NCI-H1092 (cell line): Measurements from ENCODE around the gene NSUN6.
"Not testable (repeated sequence)": the region's sequence is repeated elsewhere in the genome, so short reads cannot be mapped to it uniquely, and the experiment has no call there.

Experiments
- DNase-seq: peaks from one replicate; lab custom pipeline; 2025; lab: John Stamatoyannopoulos, UW

The NSUN6 gene

GRCh38 chr10:18610517-18610916 is 40.9 kb downstream of the NSUN6 start:
- DNase-seq, result no peak

- no peak for DNase-seq
These were observed 42.8 kb downstream of the NSUN6 start for GRCh38 chr10:18608596-18608995.

GRCh38 chr10:18607503-18608378 is 43.6 kb downstream of the NSUN6 start:
- DNase-seq, result no peak

GRCh38 chr10:18606051-18606695 is 45.2 kb downstream of the NSUN6 start:
- DNase-seq, result no peak

GRCh38 chr10:18601321-18601720 is 50.1 kb downstream of the NSUN6 start:
- no peak for DNase-seq

GRCh38 chr10:18599392-18599791 is 52.0 kb downstream of the NSUN6 start:
- DNase-seq, result no peak

- no peak for DNase-seq
These were observed 56.7 kb downstream of the NSUN6 start for GRCh38 chr10:18594574-18595156.

- not testable (repeated sequence) for DNase-seq
These were observed 60.2 kb downstream of the NSUN6 start for GRCh38 chr10:18591141-18591540.

- DNase-seq, result not testable (repeated sequence)
These were observed 64.8 kb downstream of the NSUN6 start for GRCh38 chr10:18586637-18587036.

- DNase-seq, result no peak
These were observed 67.7 kb downstream of the NSUN6 start for GRCh38 chr10:18583575-18584270.

GRCh38 chr10:18582803-18583202 is 68.6 kb downstream of the NSUN6 start:
- no peak for DNase-seq

DNA sequence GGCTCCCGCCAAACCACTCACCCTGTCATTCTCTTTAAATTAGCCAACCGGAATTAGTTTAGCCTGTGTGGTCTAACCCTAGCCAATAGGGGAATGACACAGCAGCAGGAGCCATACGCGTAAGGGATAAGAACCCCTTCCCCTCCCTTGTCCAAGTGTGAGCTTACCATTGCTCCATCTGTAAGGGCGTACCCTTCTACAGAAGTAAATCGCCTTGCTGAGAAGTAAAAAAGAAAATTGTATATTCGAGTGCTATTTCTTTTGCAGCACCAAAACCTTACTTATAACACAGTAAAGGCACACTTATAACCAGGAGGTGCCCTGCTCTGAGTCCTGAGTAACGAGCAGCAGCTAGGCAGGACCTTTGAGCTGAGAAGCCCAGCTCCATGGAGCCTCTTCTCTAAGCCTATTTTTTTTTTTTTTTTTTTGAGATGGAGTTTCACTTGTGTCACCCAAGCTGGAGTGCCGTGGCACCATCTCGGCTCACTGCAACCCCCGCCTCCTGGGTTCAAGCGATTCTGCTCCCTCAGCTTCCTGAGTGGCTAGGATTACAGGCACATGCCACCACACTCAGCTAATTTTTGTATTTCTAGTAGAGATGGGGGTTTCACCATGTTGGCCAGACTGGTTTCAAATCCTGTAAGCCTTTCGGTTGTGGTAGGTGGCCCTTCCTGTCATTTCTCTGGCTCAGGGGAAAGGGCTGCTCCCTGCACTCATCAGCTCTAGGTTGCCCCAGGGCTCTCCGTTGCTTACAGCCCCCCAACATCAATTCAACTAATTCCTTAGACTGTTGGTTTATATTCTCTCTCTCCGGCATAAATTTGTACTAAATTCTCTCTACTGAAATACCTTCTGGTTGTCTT is 73.3 kb downstream of the NSUN6 start:
- no peak for DNase-seq

- DNase-seq, result no peak
These were observed 74.8 kb downstream of the NSUN6 start for GRCh38 chr10:18576586-18576985.

GRCh38 chr10:18572959-18573561 is 78.3 kb downstream of the NSUN6 start:
- no peak for DNase-seq

DNA sequence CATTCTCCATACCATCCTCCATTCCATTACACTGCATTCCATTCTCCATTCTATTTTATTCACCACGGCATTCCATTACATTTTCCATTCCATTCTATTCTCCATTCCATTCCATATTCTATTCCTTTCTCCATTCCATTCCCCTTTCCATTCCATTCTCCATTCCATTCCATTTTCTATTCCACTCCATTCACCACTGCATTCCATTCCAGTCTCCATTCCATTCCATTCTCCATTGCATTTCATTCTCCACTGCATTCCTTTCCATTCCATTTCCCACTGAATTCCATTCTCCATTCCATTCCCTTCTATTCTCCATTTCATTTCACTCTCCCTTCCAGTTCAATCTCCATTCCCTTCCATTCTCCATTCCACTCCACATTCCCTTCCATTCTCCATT is 79.6 kb downstream of the NSUN6 start:
- DNase-seq, result no peak

- no peak for DNase-seq
These were observed 80.3 kb downstream of the NSUN6 start for GRCh38 chr10:18571076-18571475.

- DNase-seq, result not testable (repeated sequence)
These were observed 81.0 kb downstream of the NSUN6 start for GRCh38 chr10:18570386-18570785.

GRCh38 chr10:18567343-18567856 is 84.0 kb downstream of the NSUN6 start:
- DNase-seq, result no peak

- DNase-seq, result no peak
These were observed 85.2 kb downstream of the NSUN6 start for GRCh38 chr10:18566177-18566576.

GRCh38 chr10:18565006-18565405 is 86.4 kb downstream of the NSUN6 start:
- no peak for DNase-seq
